Measurements from ENCODE around the gene FAM240A. TPM values are rescaled to one million over a fixed set of nuclear protein-coding genes. Genes with fewer than 3 reads are reported as not detected.
A peak's percentile ranks its signal among the peaks of the same experiment; 100 is the strongest.

The FAM240A gene
- total RNA-seq, 2 donors from 2014 or later = not detected

GRCh38 chr3:46593274-46593862 is 19.0 kb upstream of the FAM240A start:
- Histone ChIP-seq H3K4me1 (ENCODE audit: control insufficient read depth, insufficient read depth, low read length) (no peaks in the 10 kb centered on the region), H3K36me3 (ENCODE audit: control insufficient read depth, insufficient read depth, low read length) (no peaks in the 10 kb centered on the region), H3K9me3 (ENCODE audit: control insufficient read depth, low read length) (peaks cover 35% of the 10 kb centered on the region), H3K27ac (ENCODE audit: low read depth, low read length) (no peak overlapping the region), H3K27me3 (ENCODE audit: control insufficient read depth, insufficient read depth, low read length, poor library complexity, severe bottlenecking) (no peaks in the 10 kb centered on the region), H3K4me3 (ENCODE audit: low read length) (no peak overlapping the region), H3K9ac (ENCODE audit: extremely low read depth, low read length, poor library complexity, severe bottlenecking) (no peak overlapping the region)
- TF ChIP-seq, protein P1, sequence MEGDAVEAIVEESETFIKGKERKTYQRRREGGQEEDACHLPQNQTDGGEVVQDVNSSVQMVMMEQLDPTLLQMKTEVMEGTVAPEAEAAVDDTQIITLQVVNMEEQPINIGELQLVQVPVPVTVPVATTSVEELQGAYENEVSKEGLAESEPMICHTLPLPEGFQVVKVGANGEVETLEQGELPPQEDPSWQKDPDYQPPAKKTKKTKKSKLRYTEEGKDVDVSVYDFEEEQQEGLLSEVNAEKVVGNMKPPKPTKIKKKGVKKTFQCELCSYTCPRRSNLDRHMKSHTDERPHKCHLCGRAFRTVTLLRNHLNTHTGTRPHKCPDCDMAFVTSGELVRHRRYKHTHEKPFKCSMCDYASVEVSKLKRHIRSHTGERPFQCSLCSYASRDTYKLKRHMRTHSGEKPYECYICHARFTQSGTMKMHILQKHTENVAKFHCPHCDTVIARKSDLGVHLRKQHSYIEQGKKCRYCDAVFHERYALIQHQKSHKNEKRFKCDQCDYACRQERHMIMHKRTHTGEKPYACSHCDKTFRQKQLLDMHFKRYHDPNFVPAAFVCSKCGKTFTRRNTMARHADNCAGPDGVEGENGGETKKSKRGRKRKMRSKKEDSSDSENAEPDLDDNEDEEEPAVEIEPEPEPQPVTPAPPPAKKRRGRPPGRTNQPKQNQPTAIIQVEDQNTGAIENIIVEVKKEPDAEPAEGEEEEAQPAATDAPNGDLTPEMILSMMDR (conservative IDR thresholded peaks at IDR 0.05) = peak; percentile 40
- peak; percentile 50 for DNase-seq
- peaks cover 18% of the 10 kb centered on the region for H3K36me3 Mint-ChIP-seq (ENCODE audit: low read depth)
- H3K4me3 Mint-ChIP-seq = no peak overlapping the region
- H3K27ac Mint-ChIP-seq = no peak overlapping the region
- H3K9me3 Mint-ChIP-seq = peaks cover 49% of the 10 kb centered on the region
- H3K27me3 Mint-ChIP-seq (ENCODE audit: insufficient read depth) = peaks cover 7% of the 10 kb centered on the region
- H3K4me1 Mint-ChIP-seq = peaks cover 4% of the 10 kb centered on the region
- whole genome bisulfite sequencing, 2 experiments (ENCODE audit: insufficient coverage in 1 of 2, insufficient read length in 1 of 2) = 92 to 93% methylated on average over 9 to 14 of the region's 14 CpGs

DNA sequence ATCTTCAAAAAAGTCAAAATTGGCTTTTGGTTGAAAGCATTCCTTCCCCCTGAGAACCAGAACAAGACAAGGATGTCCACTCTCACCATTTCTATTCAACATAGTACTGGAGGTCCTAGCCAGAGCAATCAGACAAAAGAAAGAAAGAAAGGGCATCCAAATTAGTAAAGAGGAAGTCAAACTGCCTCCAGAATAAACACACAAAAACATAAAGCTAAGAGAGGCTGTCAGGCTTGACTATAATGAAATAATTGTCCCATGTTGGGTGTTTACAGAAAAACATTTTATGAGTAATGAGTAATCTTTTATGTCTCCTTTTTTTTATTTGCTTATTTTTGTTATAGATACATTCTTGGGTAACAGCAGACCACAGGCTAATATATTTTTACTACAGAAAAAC is 18.3 kb upstream of the FAM240A start:
- Histone ChIP-seq H3K27ac (ENCODE audit: low read depth, low read length) (no peak overlapping the region), H3K9ac (ENCODE audit: extremely low read depth, low read length, poor library complexity, severe bottlenecking) (no peak overlapping the region), H3K36me3 (ENCODE audit: control insufficient read depth, insufficient read depth, low read length) (no peaks in the 10 kb centered on the region), H3K27me3 (ENCODE audit: control insufficient read depth, insufficient read depth, low read length, poor library complexity, severe bottlenecking) (no peaks in the 10 kb centered on the region), H3K4me3 (ENCODE audit: low read length) (no peak overlapping the region), H3K4me1 (ENCODE audit: control insufficient read depth, insufficient read depth, low read length) (no peaks in the 10 kb centered on the region), H3K9me3 (ENCODE audit: control insufficient read depth, low read length) (peaks cover 29% of the 10 kb centered on the region)
- H3K9me3 Mint-ChIP-seq = peaks cover 42% of the 10 kb centered on the region
- no peak overlapping the region for H3K27ac Mint-ChIP-seq
- H3K27me3 Mint-ChIP-seq (ENCODE audit: insufficient read depth) = peaks cover 6% of the 10 kb centered on the region
- H3K4me1 Mint-ChIP-seq = peaks cover 4% of the 10 kb centered on the region
- TF ChIP-seq, protein P1 (conservative IDR thresholded peaks at IDR 0.05) = no peak
- no peak for DNase-seq
- H3K36me3 Mint-ChIP-seq (ENCODE audit: low read depth) = peaks cover 14% of the 10 kb centered on the region
- H3K4me3 Mint-ChIP-seq = no peak overlapping the region

DNA sequence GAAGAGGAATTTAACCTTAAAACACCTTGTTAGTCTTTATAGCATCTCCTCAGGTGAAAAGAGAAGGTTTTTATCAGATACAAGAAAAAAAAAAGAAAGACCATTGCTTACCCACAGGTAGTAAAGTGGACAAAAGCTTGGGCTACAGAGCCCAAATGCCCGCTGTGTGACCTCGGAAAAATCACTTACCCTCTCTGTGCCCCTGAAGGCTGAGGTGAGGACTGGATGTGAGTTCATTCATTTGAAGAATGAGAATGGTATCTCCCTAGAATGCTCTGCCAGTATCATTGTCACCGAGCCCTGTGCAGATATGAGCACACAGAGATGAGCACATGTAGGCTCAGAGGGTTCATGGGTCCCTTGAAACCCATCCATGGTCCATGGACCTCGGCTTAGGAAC is 17.6 kb upstream of the FAM240A start:
- Mint-ChIP-seq H3K36me3 (ENCODE audit: low read depth) (peaks cover 9% of the 10 kb centered on the region), H3K9me3 (peaks cover 35% of the 10 kb centered on the region), H3K4me3 (no peak overlapping the region), H3K4me1 (peaks cover 12% of the 10 kb centered on the region), H3K27ac (no peak overlapping the region), H3K27me3 (ENCODE audit: insufficient read depth) (peaks cover 2% of the 10 kb centered on the region)
- no peak overlapping the region for H3K27ac ChIP-seq (ENCODE audit: low read depth, low read length)
- 92 to 100% methylated on average over 4 of the region's 4 CpGs for WGBS, 2 experiments (ENCODE audit: insufficient coverage in 1 of 2, insufficient read length in 1 of 2)
- no peak overlapping the region for H3K9ac ChIP-seq (ENCODE audit: extremely low read depth, low read length, poor library complexity, severe bottlenecking)
- H3K4me3 ChIP-seq (ENCODE audit: low read length) = no peak overlapping the region
- H3K9me3 ChIP-seq (ENCODE audit: control insufficient read depth, low read length) = peaks cover 26% of the 10 kb centered on the region
- no peak for DNase-seq
- no peaks in the 10 kb centered on the region for H3K36me3 ChIP-seq (ENCODE audit: control insufficient read depth, insufficient read depth, low read length)
- no peaks in the 10 kb centered on the region for H3K4me1 ChIP-seq (ENCODE audit: control insufficient read depth, insufficient read depth, low read length)
- TF ChIP-seq, protein P1 (conservative IDR thresholded peaks at IDR 0.05) = no peak
- H3K27me3 ChIP-seq (ENCODE audit: control insufficient read depth, insufficient read depth, low read length, poor library complexity, severe bottlenecking) = no peaks in the 10 kb centered on the region
